Measurements from ENCODE around the gene FIG4. TPM values are rescaled to one million over a fixed set of nuclear protein-coding genes. Genes with fewer than 3 reads are reported as not detected.
"Not testable (repeated sequence)": the region's sequence is repeated elsewhere in the genome, so short reads cannot be mapped to it uniquely, and the experiment has no call there.

FIG4 gene
- total RNA-seq, 5 donors from 2014 or later (not counting 1 experiment from before 2014, with no cell fraction given) = 10.5 to 13.5 (median 11.5) TPM

GRCh38 chr6:109865968-109866367, 174.9 kb downstream of the FIG4 start:
- no peak overlapping the region for H3K27ac Mint-ChIP-seq
- no peak overlapping the region for H3K4me3 Mint-ChIP-seq
- H3K36me3 ChIP-seq (ENCODE audit: control insufficient read depth in 2 of 2, extremely low read depth in 1 of 2, insufficient read depth in 1 of 2, low read length in 1 of 2) = no peaks in the 10 kb centered on the region
- no peak overlapping the region for H3K4me3 ChIP-seq (ENCODE audit: control insufficient read depth in 1 of 2, extremely low read depth in 1 of 2, low read length in 1 of 2)
- H3K4me1 ChIP-seq (ENCODE audit: control insufficient read depth in 1 of 2, extremely low read depth in 1 of 2, insufficient read depth in 2 of 2, low read length in 2 of 2) = no peaks in the 10 kb centered on the region
- DNase-seq = no peak
- H3K9me3 Mint-ChIP-seq = peaks cover 0 to 4% (median 3%) of the 10 kb centered on the region in 3 donors
- H3K27ac ChIP-seq (ENCODE audit: low read length) = no peak overlapping the region
- CTCF ChIA-PET = no interaction called here
- POLR2A ChIA-PET = no interaction called here
- peaks cover 0 to 13% of the 10 kb centered on the region in 2 experiments for H3K27me3 ChIP-seq (replicated peaks in 1 of 2; ENCODE audit: control insufficient read depth in 2 of 2, extremely low read depth in 1 of 2, insufficient read depth in 2 of 2, low read length in 1 of 2)
- peaks cover 0 to 4% of the 10 kb centered on the region in 2 donors for H3K27me3 Mint-ChIP-seq
- WGBS (ENCODE audit: insufficient coverage) = 80% methylated on average over 1 of the region's 4 CpGs
- ATAC-seq (replicated peaks in 1 of 4) = no peak
- H3K4me1 Mint-ChIP-seq = no peaks in the 10 kb centered on the region
- H3K9me3 ChIP-seq = no peaks in the 10 kb centered on the region
- no peaks in the 10 kb centered on the region for H3K36me3 Mint-ChIP-seq

GRCh38 chr6:109867009-109867969, 176.2 kb downstream of the FIG4 start:
- Histone ChIP-seq H3K36me3 (ENCODE audit: control insufficient read depth in 2 of 2, extremely low read depth in 1 of 2, insufficient read depth in 1 of 2, low read length in 1 of 2) (no peaks in the 10 kb centered on the region), H3K27ac (ENCODE audit: low read length) (no peak overlapping the region), H3K27me3 (replicated peaks in 1 of 2; ENCODE audit: control insufficient read depth in 2 of 2, extremely low read depth in 1 of 2, insufficient read depth in 2 of 2, low read length in 1 of 2) (peaks cover 0 to 13% of the 10 kb centered on the region in 2 experiments), H3K4me3 (ENCODE audit: control insufficient read depth in 1 of 2, extremely low read depth in 1 of 2, low read length in 1 of 2) (no peak overlapping the region), H3K4me1 (ENCODE audit: control insufficient read depth in 1 of 2, extremely low read depth in 1 of 2, insufficient read depth in 2 of 2, low read length in 2 of 2) (no peaks in the 10 kb centered on the region), H3K9me3 (no peaks in the 10 kb centered on the region)
- no peaks in the 10 kb centered on the region for H3K4me1 Mint-ChIP-seq
- no peaks in the 10 kb centered on the region for H3K36me3 Mint-ChIP-seq
- no peak overlapping the region for H3K4me3 Mint-ChIP-seq
- DNase-seq = no peak
- no CpG with 5 or more reads among the region's 7 CpGs for WGBS (ENCODE audit: insufficient coverage)
- no peak overlapping the region for H3K27ac Mint-ChIP-seq
- H3K27me3 Mint-ChIP-seq = peaks cover 0 to 4% of the 10 kb centered on the region in 2 donors
- no peak for ATAC-seq (replicated peaks in 1 of 4)
- ChIA-PET POLR2A (interaction anchor here in 1 of 2 donors (0.6 kb wide), 1 partner anchor 560 kb away, joined by 6 read pairs; no protein-coding TSS in a partner anchor), CTCF (no interaction called here)
- H3K9me3 Mint-ChIP-seq = peaks cover 0 to 1% (median 0%) of the 10 kb centered on the region in 3 donors

GRCh38 chr6:109867970-109868358, 176.9 kb downstream of the FIG4 start:
- H3K36me3 Mint-ChIP-seq = no peaks in the 10 kb centered on the region
- H3K9me3 Mint-ChIP-seq = no peaks in the 10 kb centered on the region
- no peak overlapping the region for H3K4me3 Mint-ChIP-seq
- ChIA-PET CTCF (no interaction called here), POLR2A (no interaction called here)
- ATAC-seq (replicated peaks in 1 of 4) (no peak), DNase-seq (no peak)
- no peaks in the 10 kb centered on the region for H3K4me1 Mint-ChIP-seq
- WGBS (ENCODE audit: insufficient coverage) = no CpG with 5 or more reads among the region's 2 CpGs
- H3K27ac ChIP-seq (ENCODE audit: low read length) = no peak overlapping the region
- no peaks in the 10 kb centered on the region for H3K36me3 ChIP-seq (ENCODE audit: control insufficient read depth in 2 of 2, extremely low read depth in 1 of 2, insufficient read depth in 1 of 2, low read length in 1 of 2)
- peaks cover 0 to 4% of the 10 kb centered on the region in 2 donors for H3K27me3 Mint-ChIP-seq
- no peaks in the 10 kb centered on the region for H3K4me1 ChIP-seq (ENCODE audit: control insufficient read depth in 1 of 2, extremely low read depth in 1 of 2, insufficient read depth in 2 of 2, low read length in 2 of 2)
- H3K4me3 ChIP-seq (ENCODE audit: control insufficient read depth in 1 of 2, extremely low read depth in 1 of 2, low read length in 1 of 2) = no peak overlapping the region
- peaks cover 0 to 13% of the 10 kb centered on the region in 2 experiments for H3K27me3 ChIP-seq (replicated peaks in 1 of 2; ENCODE audit: control insufficient read depth in 2 of 2, extremely low read depth in 1 of 2, insufficient read depth in 2 of 2, low read length in 1 of 2)
- H3K27ac Mint-ChIP-seq = no peak overlapping the region
- no peaks in the 10 kb centered on the region for H3K9me3 ChIP-seq

- H3K4me1 ChIP-seq (ENCODE audit: control insufficient read depth in 1 of 2, extremely low read depth in 1 of 2, insufficient read depth in 2 of 2, low read length in 2 of 2); H3K4me3 ChIP-seq (ENCODE audit: control insufficient read depth in 1 of 2, extremely low read depth in 1 of 2, low read length in 1 of 2); H3K9me3 Mint-ChIP-seq; H3K4me1 Mint-ChIP-seq; H3K27me3 Mint-ChIP-seq; H3K4me3 Mint-ChIP-seq; DNase-seq; H3K27ac Mint-ChIP-seq; ATAC-seq (replicated peaks in 1 of 4); CTCF ChIA-PET; H3K36me3 Mint-ChIP-seq; H3K9me3 ChIP-seq; H3K27ac ChIP-seq (ENCODE audit: low read length); POLR2A ChIA-PET; H3K36me3 ChIP-seq (ENCODE audit: control insufficient read depth in 2 of 2, extremely low read depth in 1 of 2, insufficient read depth in 1 of 2, low read length in 1 of 2): not testable (repeated sequence)
- WGBS (ENCODE audit: insufficient coverage) = 51% methylated on average over 4 of the region's 5 CpGs
- peaks cover 0 to 16% of the 10 kb centered on the region in 2 experiments for H3K27me3 ChIP-seq (replicated peaks in 1 of 2; ENCODE audit: control insufficient read depth in 2 of 2, extremely low read depth in 1 of 2, insufficient read depth in 2 of 2, low read length in 1 of 2)
These were observed 178.4 kb downstream of the FIG4 start for GRCh38 chr6:109869398-109870088.

- POLR2A ChIA-PET = no interaction called here
These were observed 179.0 kb downstream of the FIG4 start for GRCh38 chr6:109870089-109870410.

GRCh38 chr6:109872549-109872948, 181.5 kb downstream of the FIG4 start:
- ATAC-seq (replicated peaks in 1 of 4) = no peak
- WGBS (ENCODE audit: insufficient coverage) = no CpG with 5 or more reads among the region's 1 CpG

More at GRCh38 chr6:109870089-109870410, 179.0 kb downstream of the FIG4 start:
- Histone ChIP-seq H3K9me3 (no peaks in the 10 kb centered on the region), H3K4me1 (ENCODE audit: control insufficient read depth in 1 of 2, extremely low read depth in 1 of 2, insufficient read depth in 2 of 2, low read length in 2 of 2) (no peaks in the 10 kb centered on the region), H3K27me3 (replicated peaks in 1 of 2; ENCODE audit: control insufficient read depth in 2 of 2, extremely low read depth in 1 of 2, insufficient read depth in 2 of 2, low read length in 1 of 2) (peaks cover 0 to 16% of the 10 kb centered on the region in 2 experiments), H3K36me3 (ENCODE audit: control insufficient read depth in 2 of 2, extremely low read depth in 1 of 2, insufficient read depth in 1 of 2, low read length in 1 of 2) (no peaks in the 10 kb centered on the region), H3K4me3 (ENCODE audit: control insufficient read depth in 1 of 2, extremely low read depth in 1 of 2, low read length in 1 of 2) (no peak overlapping the region), H3K27ac (ENCODE audit: low read length) (no peak overlapping the region)
- Mint-ChIP-seq H3K27me3 (peaks cover 0 to 4% of the 10 kb centered on the region in 2 donors), H3K36me3 (no peaks in the 10 kb centered on the region), H3K9me3 (no peaks in the 10 kb centered on the region), H3K27ac (no peak overlapping the region), H3K4me3 (no peak overlapping the region), H3K4me1 (no peaks in the 10 kb centered on the region)
- no CpG with 5 or more reads among the region's 5 CpGs for WGBS (ENCODE audit: insufficient coverage)
- no peak for ATAC-seq (replicated peaks in 1 of 4)
- CTCF ChIA-PET = no interaction called here
- DNase-seq = no peak

More at GRCh38 chr6:109872549-109872948, 181.5 kb downstream of the FIG4 start:
- Histone ChIP-seq H3K27me3 (replicated peaks in 1 of 2; ENCODE audit: control insufficient read depth in 2 of 2, extremely low read depth in 1 of 2, insufficient read depth in 2 of 2, low read length in 1 of 2) (peaks cover 0 to 11% of the 10 kb centered on the region in 2 experiments), H3K4me1 (ENCODE audit: control insufficient read depth in 1 of 2, extremely low read depth in 1 of 2, insufficient read depth in 2 of 2, low read length in 2 of 2) (no peaks in the 10 kb centered on the region), H3K4me3 (ENCODE audit: control insufficient read depth in 1 of 2, extremely low read depth in 1 of 2, low read length in 1 of 2) (no peak overlapping the region), H3K27ac (ENCODE audit: low read length) (no peak overlapping the region), H3K36me3 (ENCODE audit: control insufficient read depth in 2 of 2, extremely low read depth in 1 of 2, insufficient read depth in 1 of 2, low read length in 1 of 2) (no peaks in the 10 kb centered on the region), H3K9me3 (no peaks in the 10 kb centered on the region)
- no peaks in the 10 kb centered on the region for H3K9me3 Mint-ChIP-seq
- ChIA-PET CTCF (no interaction called here), POLR2A (no interaction called here)
- no peak overlapping the region for H3K4me3 Mint-ChIP-seq
- no peaks in the 10 kb centered on the region for H3K4me1 Mint-ChIP-seq
- no peak overlapping the region for H3K27ac Mint-ChIP-seq
- no peaks in the 10 kb centered on the region for H3K36me3 Mint-ChIP-seq
- H3K27me3 Mint-ChIP-seq = peaks cover 4 to 10% of the 10 kb centered on the region in 2 donors
- DNase-seq = no peak
